ENCODE measurements around the gene DUT.

DNA sequence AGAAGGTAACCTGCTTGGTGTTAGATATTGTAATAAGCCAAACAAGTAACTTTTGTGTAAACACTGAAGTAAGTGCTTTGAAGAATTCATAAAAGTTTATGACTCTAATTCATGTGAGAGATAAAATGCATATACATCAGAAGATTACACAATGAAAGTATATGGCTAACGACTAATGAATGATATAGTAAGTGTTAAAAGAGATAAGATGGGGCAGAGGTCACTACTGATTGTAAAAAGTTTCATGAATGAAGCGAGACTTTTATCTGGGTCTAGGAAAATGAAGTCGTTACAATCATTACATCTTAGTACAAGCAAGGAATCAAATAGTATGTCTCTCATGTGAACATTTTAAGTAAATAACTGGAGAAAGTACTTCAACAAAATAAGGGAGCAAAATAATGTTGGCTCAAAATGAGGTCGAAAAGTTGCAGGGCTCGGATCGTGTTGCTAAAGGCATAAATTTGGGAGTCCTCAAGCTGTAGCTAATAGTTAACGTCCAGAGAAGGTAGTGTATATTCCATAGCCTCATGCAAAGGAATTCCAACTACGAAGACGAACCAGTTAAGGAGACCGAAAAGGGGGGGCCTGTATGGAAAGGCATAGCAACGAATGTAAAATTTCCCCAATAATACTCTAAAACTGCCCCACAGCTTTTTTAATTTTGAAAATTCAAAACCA, 984 bp upstream of the DUT start:
- TF ChIP-seq, protein P1, sequence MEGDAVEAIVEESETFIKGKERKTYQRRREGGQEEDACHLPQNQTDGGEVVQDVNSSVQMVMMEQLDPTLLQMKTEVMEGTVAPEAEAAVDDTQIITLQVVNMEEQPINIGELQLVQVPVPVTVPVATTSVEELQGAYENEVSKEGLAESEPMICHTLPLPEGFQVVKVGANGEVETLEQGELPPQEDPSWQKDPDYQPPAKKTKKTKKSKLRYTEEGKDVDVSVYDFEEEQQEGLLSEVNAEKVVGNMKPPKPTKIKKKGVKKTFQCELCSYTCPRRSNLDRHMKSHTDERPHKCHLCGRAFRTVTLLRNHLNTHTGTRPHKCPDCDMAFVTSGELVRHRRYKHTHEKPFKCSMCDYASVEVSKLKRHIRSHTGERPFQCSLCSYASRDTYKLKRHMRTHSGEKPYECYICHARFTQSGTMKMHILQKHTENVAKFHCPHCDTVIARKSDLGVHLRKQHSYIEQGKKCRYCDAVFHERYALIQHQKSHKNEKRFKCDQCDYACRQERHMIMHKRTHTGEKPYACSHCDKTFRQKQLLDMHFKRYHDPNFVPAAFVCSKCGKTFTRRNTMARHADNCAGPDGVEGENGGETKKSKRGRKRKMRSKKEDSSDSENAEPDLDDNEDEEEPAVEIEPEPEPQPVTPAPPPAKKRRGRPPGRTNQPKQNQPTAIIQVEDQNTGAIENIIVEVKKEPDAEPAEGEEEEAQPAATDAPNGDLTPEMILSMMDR (IDR thresholded peaks at IDR 0.05) = no peak
- TF ChIP-seq POLR2A (IDR thresholded peaks at IDR 0.05) = no peak

All from thyroid gland (tissue), 4 donors.